ENCODE measurements around the gene DNAH10. TPM values are rescaled to one million over a fixed set of nuclear protein-coding genes. Genes with fewer than 3 reads are reported as not detected.

Gene DNAH10
- polyA plus RNA-seq, 2 of the 4 experiments (the other 2 are of a cell fraction): 0.14 to 0.39 TPM

DNA sequence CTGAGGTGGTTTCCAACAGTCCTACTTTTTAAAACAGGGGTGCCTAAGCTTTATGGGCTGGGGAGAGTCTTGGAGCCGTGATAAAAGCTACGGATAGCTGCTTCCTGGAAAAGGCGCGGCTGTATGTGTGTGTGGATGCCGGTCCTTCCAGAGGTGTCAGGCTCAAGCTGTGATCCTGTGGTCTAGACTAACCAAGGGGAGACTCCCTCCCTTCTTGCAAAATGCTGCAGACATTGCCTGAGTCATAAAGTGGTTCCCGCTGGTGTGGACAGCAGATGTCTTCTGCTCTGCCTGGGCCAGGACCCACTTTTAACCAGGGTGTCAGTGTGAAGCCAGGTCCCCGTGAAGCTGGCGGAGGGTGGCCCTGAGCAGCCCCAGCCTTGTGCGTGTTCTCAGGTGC lies 172.7 kb downstream of the DNAH10 start:
- CTCF ChIA-PET: interaction anchor here (0.8 kb wide), 1 partner anchor 29 kb away, joined by 3 read pairs; no protein-coding TSS in a partner anchor
- Histone ChIP-seq H3K9me3 (no peaks in the 10 kb centered on the region; the same call in 2 of the 3 replicates), H3K4me2 (no peak overlapping the region), H3K27ac (no peak overlapping the region), H3K4me1 (no peaks in the 10 kb centered on the region), H3K4me3 (no peak overlapping the region)
- TF ChIP-seq CHD2 (IDR thresholded peaks at IDR 0.05; ENCODE audit: low read length, partially characterized antibody) (no peak), GATA3 (IDR thresholded peaks at IDR 0.05; ENCODE audit: borderline replicate concordance) (no peak), TFCP2L1 (CRISPR knock-in tag; IDR thresholded peaks at IDR 0.05) (no peak)
- no peak for FAIRE-seq
- WGBS (ENCODE audit: missing lambda C conversion rate): 74% methylated on average over 8 of the region's 9 CpGs
- no peak for DNase-seq (ENCODE audit: low read depth in 1 of 2, low spot score in 1 of 2)
- POLR2A ChIA-PET: no interaction called here
- ATAC-seq: no peak; a peak in 1 of 6 replicates

DNA sequence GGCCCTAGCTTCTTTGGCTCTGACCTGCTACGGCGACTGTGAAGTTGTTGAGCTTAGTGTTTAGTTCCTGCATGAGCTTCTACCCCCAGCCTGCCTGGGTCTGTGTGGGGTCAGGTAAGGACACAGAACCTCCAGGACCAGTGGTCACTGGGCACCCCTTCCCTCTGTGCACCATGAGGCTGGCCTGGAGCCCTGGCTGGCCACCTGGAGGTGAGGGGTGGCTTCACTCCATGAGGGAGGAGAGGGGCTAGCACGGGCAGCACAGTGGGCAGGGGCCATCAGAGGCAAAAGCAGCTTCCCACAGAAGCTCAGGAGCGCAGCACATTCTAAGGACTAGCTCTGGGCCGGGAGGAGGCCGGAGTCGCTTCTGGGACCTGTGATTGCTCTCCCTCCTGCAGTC lies 173.9 kb downstream of the DNAH10 start:
- ChIA-PET POLR2A (no interaction called here), CTCF (interaction anchor here (0.9 to 1.3 kb wide), 2 partner anchors 22 to 31 kb away, joined by 3 to 6 read pairs; no protein-coding TSS in a partner anchor)
- TF ChIP-seq RFX5 (IDR thresholded peaks at IDR 0.05): no peak
- no peak for TF ChIP-seq HOXA7 (CRISPR knock-in tag; IDR thresholded peaks at IDR 0.05)
- TF ChIP-seq EHMT2 (IDR thresholded peaks at IDR 0.05; ENCODE audit: low read depth): no peak
- no peak for TF ChIP-seq HMGXB4 (CRISPR knock-in tag; IDR thresholded peaks at IDR 0.05; ENCODE audit: borderline replicate concordance)
- no peak for TF ChIP-seq NPAS2 (CRISPR knock-in tag; IDR thresholded peaks at IDR 0.05; ENCODE audit: borderline replicate concordance)
- TF ChIP-seq ZC3H11A (IDR thresholded peaks at IDR 0.05): no peak
- no peak for TF ChIP-seq MAFK (IDR thresholded peaks at IDR 0.05; ENCODE audit: partially characterized antibody)
- TF ChIP-seq GATA3 (IDR thresholded peaks at IDR 0.05; ENCODE audit: borderline replicate concordance): no peak
- no peak for TF ChIP-seq SMC3 (IDR thresholded peaks at IDR 0.05)
- DNase-seq (ENCODE audit: low read depth in 1 of 2, low spot score in 1 of 2) (no peak), FAIRE-seq (no peak), ATAC-seq (no peak)
- Histone ChIP-seq H3K4me2 (no peak overlapping the region), H3K4me1 (no peaks in the 10 kb centered on the region), H3K27ac (no peak overlapping the region), H3K4me3 (no peak overlapping the region), H3K9me3 (no peaks in the 10 kb centered on the region; the same call in 2 of the 3 replicates)
- 93% methylated on average over 7 of the region's 7 CpGs for WGBS (ENCODE audit: missing lambda C conversion rate)

DNA sequence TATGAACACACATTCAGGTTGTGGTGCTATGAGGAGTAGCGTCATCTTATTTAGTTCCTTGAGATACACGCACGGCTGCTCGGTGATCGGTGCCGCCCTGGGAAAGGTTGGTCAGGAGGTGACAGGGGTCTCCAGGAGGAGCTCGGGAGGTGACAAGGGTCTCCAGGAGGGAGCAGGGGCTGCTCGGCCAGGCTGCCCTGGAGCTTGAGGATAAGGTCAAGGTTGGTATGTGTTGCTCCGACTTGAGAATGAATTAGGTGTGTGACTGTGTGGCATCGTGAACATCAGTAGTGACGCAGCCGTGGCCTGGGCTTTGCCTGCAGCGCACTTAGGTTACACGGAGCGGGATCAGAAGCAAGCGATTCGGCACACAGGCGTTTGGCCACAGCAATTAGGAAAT lies 174.4 kb downstream of the DNAH10 start:
- H3K27ac ChIP-seq: no peak overlapping the region
- POLR2A ChIA-PET: no interaction called here
- no peak overlapping the region for H3K4me2 ChIP-seq
- TF ChIP-seq CBX8 (IDR thresholded peaks at IDR 0.05) (no peak), NFE2L2 (conservative IDR thresholded peaks at IDR 0.05; ENCODE audit: low read length) (no peak), E2F6 (IDR thresholded peaks at IDR 0.05; ENCODE audit: borderline replicate concordance, low read depth) (no peak)
- no peak overlapping the region for H3K4me3 ChIP-seq
- WGBS (ENCODE audit: missing lambda C conversion rate): 96% methylated on average over 18 of the region's 18 CpGs
- no peak for FAIRE-seq
- H3K9me3 ChIP-seq: no peaks in the 10 kb centered on the region; the same call in 2 of the 3 replicates
- no peaks in the 10 kb centered on the region for H3K4me1 ChIP-seq
- no peak for DNase-seq (ENCODE audit: low read depth in 1 of 2, low spot score in 1 of 2)
- CTCF ChIA-PET: interaction anchor here (0.9 to 1.3 kb wide), 2 partner anchors 23 to 31 kb away, joined by 3 to 6 read pairs; no protein-coding TSS in a partner anchor
- no peak for ATAC-seq

DNA sequence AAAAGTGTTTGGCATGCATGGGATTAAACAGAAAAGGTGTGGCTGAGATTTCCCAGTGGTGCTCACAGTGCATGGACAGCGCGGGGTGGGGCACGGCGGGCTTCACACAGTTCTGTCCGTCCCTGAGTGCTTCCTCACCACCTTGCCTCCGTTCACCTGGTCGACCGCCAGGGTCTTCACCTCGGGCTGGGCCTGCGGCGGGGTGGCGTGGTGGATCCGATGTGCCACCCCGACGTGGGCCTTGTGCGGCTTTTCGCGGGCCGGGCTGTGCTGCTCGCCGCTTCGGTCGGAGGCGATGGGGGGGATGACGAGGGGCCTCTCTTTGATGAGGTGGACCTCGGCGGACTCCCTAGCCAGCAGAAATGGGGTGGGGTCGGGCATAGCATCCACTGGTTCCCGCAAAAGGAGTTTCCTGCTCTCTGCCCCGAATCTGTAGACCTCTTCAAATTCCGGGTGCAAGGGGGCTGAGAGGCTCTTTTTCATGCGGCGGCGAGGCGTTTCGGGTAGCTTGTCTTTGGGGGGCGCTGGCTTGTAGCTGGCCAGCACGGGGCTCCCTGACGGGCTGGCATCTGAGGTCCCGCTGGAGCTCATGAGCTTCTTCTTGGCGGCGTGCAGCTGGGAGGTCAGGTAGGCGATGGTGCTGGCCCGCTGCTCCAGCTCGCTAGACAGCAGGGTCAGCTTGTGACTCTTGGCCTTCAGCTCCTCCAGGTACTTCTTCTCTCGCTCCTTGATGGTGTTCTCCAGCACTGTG lies 175.0 kb downstream of the DNAH10 start:
- H3K4me2 ChIP-seq: no peak overlapping the region
- no peaks in the 10 kb centered on the region for H3K9me3 ChIP-seq
- H3K4me3 ChIP-seq: no peak overlapping the region
- DNase-seq (ENCODE audit: low read depth in 1 of 2, low spot score in 1 of 2): no peak
- FAIRE-seq: no peak
- POLR2A ChIA-PET: no interaction called here
- no peak for TF ChIP-seq RARB (CRISPR knock-in tag; IDR thresholded peaks at IDR 0.05)
- TF ChIP-seq JUNB (IDR thresholded peaks at IDR 0.05): no peak
- TF ChIP-seq JUN (IDR thresholded peaks at IDR 0.05): no peak
- no peak for TF ChIP-seq E2F6 (IDR thresholded peaks at IDR 0.05; ENCODE audit: borderline replicate concordance, low read depth)
- TF ChIP-seq NR3C1 (IDR thresholded peaks at IDR 0.05): no peak
- TF ChIP-seq BHLHE40 (IDR thresholded peaks at IDR 0.05; ENCODE audit: low read depth, low read length): no peak
- TF ChIP-seq CHD2 (IDR thresholded peaks at IDR 0.05; ENCODE audit: low read length, partially characterized antibody): no peak
- no peak for TF ChIP-seq USF2 (IDR thresholded peaks at IDR 0.05)
- no peak for TF ChIP-seq ESRRA (IDR thresholded peaks at IDR 0.05; ENCODE audit: borderline replicate concordance, low read length)
- TF ChIP-seq EP300 (IDR thresholded peaks at IDR 0.05): no peak
- CTCF ChIA-PET: interaction anchor here (1.3 kb wide), 1 partner anchor 32 kb away, joined by 6 read pairs; no protein-coding TSS in a partner anchor
- 94% methylated on average over 45 of the region's 46 CpGs for WGBS (ENCODE audit: missing lambda C conversion rate)
- H3K4me1 ChIP-seq: no peaks in the 10 kb centered on the region
- ATAC-seq: no peak
- H3K27ac ChIP-seq: no peak overlapping the region
